ENCODE data around the gene RGPD4.

RGPD4 gene

DNA sequence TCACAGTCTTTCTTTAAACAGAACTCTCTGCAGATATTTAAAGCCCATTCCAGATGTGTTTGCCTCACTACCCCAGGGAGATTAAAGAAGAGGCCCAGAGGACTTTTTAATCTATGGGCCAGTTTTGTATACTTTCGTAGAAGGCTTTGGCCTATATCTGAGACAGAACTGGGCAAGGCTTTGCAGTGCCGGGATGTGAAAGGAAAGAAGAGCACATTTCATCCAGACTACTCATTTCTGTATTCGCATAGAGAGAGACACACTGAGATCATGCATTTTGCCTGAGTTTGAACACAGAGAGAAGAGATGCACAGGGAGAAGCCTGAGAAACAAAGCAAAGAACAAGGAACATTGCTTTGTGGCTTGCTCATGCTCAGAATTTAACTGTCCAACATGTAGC is 104.7 kb downstream of the RGPD4 start:
- DNase-seq: no peak

DNA sequence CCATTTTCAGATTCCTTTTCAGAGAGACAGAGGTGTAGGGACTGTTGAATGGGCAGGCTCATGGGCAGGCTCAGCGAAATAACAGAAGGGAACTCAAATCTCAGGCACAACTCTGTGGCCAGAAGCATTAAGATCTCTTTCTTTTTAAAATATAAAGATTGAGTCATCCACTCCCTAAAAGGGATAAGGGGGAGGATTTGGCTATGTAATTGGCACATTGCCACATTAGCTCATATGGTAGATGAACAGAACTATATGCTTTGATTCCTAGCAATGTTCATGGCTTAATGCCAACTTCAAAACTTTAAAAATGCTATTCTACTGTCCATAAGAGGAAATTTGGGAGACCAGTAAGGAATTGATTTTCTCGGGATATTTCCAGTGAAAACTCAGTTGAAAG is 105.8 kb downstream of the RGPD4 start:
- DNase-seq: no peak

DNA sequence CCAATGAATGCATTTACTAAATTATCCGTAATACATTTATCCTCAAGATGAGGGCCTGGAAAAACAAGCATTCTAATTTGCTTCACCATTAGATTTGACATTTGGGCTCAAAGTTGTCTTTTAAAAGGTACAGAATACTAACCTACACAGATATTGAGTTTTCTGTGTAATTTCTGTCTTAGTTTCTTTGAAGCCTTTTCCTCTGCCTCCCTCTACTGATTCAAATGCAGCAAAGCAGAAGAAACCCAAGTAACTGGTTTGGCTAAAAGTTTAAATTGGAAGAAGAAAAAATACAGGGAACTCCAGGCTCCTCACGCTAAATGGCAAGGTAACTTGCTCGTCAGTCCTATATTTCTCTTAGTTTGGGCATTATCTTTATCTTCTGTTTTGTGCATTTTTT is 106.3 kb downstream of the RGPD4 start:
- DNase-seq: no peak

DNA sequence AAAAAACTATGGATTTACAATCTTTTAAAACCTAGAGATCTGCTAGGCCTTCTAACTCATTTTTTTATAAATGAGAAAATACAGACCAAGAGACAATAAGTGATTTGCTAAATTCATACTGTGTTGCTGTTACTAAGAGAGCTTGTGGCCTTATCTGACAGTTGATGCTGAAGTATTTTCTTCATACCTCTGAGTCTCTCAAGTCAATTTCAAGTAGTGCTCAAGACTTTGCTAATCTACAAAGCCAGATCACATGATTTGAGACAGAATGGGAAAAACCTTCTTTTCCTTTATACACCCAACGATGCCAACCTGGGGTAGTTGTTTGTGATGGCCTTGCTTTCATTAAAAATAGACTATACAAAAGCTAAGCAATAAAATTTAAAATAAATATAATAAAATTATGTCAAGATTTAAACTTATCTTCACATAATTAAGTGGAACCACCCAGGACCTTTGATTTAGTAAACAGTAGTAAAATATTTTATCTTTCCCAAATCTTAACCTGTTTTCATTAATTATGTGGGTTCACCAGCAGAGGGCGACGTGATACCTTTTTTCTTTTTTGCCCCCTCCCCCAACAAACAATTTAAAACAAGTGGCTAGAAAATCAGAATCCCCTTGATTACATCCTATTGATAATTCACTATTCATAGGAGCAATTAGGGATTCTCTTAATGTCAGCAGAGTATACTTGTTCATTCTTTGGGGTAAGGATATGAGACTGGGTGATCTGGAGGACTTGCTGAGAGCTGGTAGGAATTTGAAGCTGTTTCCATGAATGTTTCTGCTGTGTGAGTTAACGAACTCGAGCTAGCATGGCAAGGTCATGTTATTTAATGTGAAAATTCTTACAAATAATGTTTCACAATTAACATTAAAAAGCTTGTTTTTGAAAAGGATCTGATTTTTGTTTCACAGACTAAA is 110.0 kb downstream of the RGPD4 start:
- DNase-seq: peak; percentile 4
